A673 (cell line): ENCODE results near the gene HINFP.

ENCODE experiments used
- EZH2 ChIP-seq: fragments of 200-600 bp; sonication (generic); IDR thresholded peaks from 2 replicates; pipeline ENCODE4 v1.6.1; 2017; ENCODE audit warnings: borderline replicate concordance, low read depth, mild to moderate bottlenecking, mixed read lengths, antibody characterized with exemption, low read length; ENCODE audit not compliant: poor library complexity, severe bottlenecking
- TF ChIP-seq, protein P1 (sequence below): fragments of 300-800, 200-600 bp; sonication (generic); conservative IDR thresholded peaks from 2 replicates; pipeline ENCODE4 v1.5.1; 2017; ENCODE audit warnings: low read depth, mild to moderate bottlenecking, antibody characterized with exemption, low read length, moderate library complexity, mixed read lengths

DNA sequence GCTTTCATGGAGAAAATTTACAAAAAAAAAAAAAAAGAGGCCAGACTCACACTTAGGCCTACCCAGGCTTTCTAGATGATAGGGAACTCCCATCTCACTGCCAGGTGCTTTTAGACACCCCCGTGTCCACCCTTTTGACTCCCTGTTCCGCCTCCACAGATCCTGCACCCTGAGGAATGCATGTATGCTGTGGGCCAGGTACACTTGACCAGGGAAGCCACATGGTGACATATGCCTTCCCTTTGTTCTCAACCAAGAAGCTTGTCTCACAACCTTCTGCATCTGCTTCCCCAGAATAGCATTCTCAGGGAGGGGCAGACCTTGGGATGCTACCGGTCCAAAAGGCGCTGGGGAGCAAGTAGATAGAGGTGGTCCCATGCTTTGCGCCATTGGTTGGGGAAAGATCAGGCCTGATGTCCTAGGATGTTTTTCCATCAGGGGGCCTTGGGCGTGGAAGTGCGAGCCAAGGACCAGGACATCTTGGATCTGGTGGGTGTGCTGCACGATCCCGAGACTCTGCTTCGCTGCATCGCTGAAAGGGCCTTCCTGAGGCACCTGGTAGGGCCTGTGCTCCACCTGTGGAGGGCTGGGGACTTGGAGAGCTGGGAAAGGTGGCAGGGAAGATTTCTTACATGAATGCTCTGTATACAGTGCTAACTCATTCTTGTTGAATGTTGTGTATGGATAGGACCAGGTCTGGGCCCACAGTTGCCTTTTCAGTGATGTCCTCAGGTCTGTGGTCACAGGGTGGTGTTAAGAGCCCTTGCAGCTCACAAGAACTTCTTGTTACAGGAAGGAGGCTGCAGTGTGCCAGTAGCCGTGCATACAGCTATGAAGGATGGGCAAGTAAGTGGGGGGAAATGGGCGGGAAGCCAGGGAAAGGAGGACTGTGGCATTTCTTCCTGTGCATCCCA is 29.2 kb upstream of the HINFP start:
- TF ChIP-seq, protein P1, sequence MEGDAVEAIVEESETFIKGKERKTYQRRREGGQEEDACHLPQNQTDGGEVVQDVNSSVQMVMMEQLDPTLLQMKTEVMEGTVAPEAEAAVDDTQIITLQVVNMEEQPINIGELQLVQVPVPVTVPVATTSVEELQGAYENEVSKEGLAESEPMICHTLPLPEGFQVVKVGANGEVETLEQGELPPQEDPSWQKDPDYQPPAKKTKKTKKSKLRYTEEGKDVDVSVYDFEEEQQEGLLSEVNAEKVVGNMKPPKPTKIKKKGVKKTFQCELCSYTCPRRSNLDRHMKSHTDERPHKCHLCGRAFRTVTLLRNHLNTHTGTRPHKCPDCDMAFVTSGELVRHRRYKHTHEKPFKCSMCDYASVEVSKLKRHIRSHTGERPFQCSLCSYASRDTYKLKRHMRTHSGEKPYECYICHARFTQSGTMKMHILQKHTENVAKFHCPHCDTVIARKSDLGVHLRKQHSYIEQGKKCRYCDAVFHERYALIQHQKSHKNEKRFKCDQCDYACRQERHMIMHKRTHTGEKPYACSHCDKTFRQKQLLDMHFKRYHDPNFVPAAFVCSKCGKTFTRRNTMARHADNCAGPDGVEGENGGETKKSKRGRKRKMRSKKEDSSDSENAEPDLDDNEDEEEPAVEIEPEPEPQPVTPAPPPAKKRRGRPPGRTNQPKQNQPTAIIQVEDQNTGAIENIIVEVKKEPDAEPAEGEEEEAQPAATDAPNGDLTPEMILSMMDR: no peak
- no peak for TF ChIP-seq EZH2
